Measurements from ENCODE around the gene ENTR1. TPM values are rescaled to one million over a fixed set of nuclear protein-coding genes. Genes with fewer than 3 reads are reported as not detected.

The ENTR1 gene
- total and polyA plus RNA-seq, 2 of the 13 experiments (the other 11 are each of a cell fraction or from before 2014, with no cell fraction given): 70.1 to 76.4 TPM

- TF ChIP-seq SPEN (CRISPR knock-in tag; IDR thresholded peaks at IDR 0.05; ENCODE audit: low read depth) (peak; percentile 75), NR2C2 (CRISPR knock-in tag; IDR thresholded peaks at IDR 0.05; ENCODE audit: borderline replicate concordance) (peak; percentile 24; the same call in 1 of the 2 replicates), HMGXB4 (CRISPR knock-in tag; IDR thresholded peaks at IDR 0.05; ENCODE audit: borderline replicate concordance in 1 of 2, low read depth in 1 of 2) (peak; percentile 60 to 70; a peak in 3 of 4 replicates), CHD4 (IDR thresholded peaks at IDR 0.05; ENCODE audit: borderline replicate concordance, low read length) (no peak), LBX2 (CRISPR knock-in tag; IDR thresholded peaks at IDR 0.05; ENCODE audit: borderline replicate concordance) (0 out of 2 replicates have a peak, but pooled peaks have one; percentile 10), TEAD2 (CRISPR knock-in tag; IDR thresholded peaks at IDR 0.05) (no peak), RBFOX2 (IDR thresholded peaks at IDR 0.05; ENCODE audit: low read depth, low read length) (peak; percentile 96), RBM22 (optimal IDR thresholded peaks at IDR 0.05; ENCODE audit: low read length) (no peak), ZNF317 (CRISPR knock-in tag; IDR thresholded peaks at IDR 0.05) (peak; percentile 79), ZNF274 (CRISPR knock-in tag; IDR thresholded peaks at IDR 0.05) (peak; percentile 82; the same call in 1 of the 2 replicates), MED8 (CRISPR knock-in tag; IDR thresholded peaks at IDR 0.05; ENCODE audit: insufficient replicate concordance) (peak; percentile 77), GPN1 (CRISPR knock-in tag; IDR thresholded peaks at IDR 0.05; ENCODE audit: borderline replicate concordance) (no peak; the same call in 1 of the 2 replicates), ZNF557 (CRISPR knock-in tag; IDR thresholded peaks at IDR 0.05) (peak; percentile 71; the same call in 1 of the 2 replicates), IRF9 (CRISPR knock-in tag; IDR thresholded peaks at IDR 0.05; ENCODE audit: borderline replicate concordance) (no peak; the same call in 1 of the 2 replicates), GATA4 (IDR thresholded peaks at IDR 0.05; ENCODE audit: borderline replicate concordance, low read depth) (peak; percentile 38; the same call in 1 of the 2 replicates), ZNF75D (CRISPR knock-in tag; IDR thresholded peaks at IDR 0.05; ENCODE audit: borderline replicate concordance) (no peak), ATF4 (CRISPR knock-in tag; IDR thresholded peaks at IDR 0.05) (peak in 1 of 2 experiments; percentile 54; a peak in 1 of 4 replicates), ZSCAN25 (CRISPR knock-in tag; IDR thresholded peaks at IDR 0.05) (0 out of 2 replicates have a peak, but pooled peaks have one; percentile 22), KLF12 (CRISPR knock-in tag; IDR thresholded peaks at IDR 0.05; ENCODE audit: borderline replicate concordance) (peak; percentile 22; the same call in 1 of the 2 replicates), ZNF800 (CRISPR knock-in tag; IDR thresholded peaks at IDR 0.05) (no peak), HES4 (CRISPR knock-in tag; IDR thresholded peaks at IDR 0.05; ENCODE audit: borderline replicate concordance) (peak; percentile 53; the same call in 1 of the 2 replicates), ZNF563 (CRISPR knock-in tag; IDR thresholded peaks at IDR 0.05) (no peak)
Measured at GRCh38 chr9:136410500-136411287, at the start of gene ENTR1, which contains the start of gene PMPCA (continued).

All from HepG2 (cell line).